EH (cell line): ENCODE measurements around the gene GALNT18.
"Not testable (repeated sequence)": the region's sequence is repeated elsewhere in the genome, so short reads cannot be mapped to it uniquely, and the experiment has no call there.

Experiments
- DNase-seq: peaks from one replicate; pipeline ENCODE4 v3.0.0-alpha.2; 2015; ENCODE audit warnings: low read depth

GALNT18 gene

GRCh38 chr11:11384829-11385228 lies 237.0 kb downstream of the GALNT18 start:
- no peak for DNase-seq

- DNase-seq = no peak
Observed at GRCh38 chr11:11383995-11384394, 237.8 kb downstream of the GALNT18 start.

GRCh38 chr11:11382858-11383532 lies 238.8 kb downstream of the GALNT18 start:
- DNase-seq = no peak

GRCh38 chr11:11381471-11382105 lies 240.2 kb downstream of the GALNT18 start:
- DNase-seq = no peak

GRCh38 chr11:11380883-11381282 lies 240.9 kb downstream of the GALNT18 start:
- DNase-seq = no peak

- no peak for DNase-seq
Observed at GRCh38 chr11:11380340-11380739, 241.5 kb downstream of the GALNT18 start.

- DNase-seq = no peak
Observed at GRCh38 chr11:11379661-11380060, 242.1 kb downstream of the GALNT18 start.

- DNase-seq = no peak
Observed at GRCh38 chr11:11378184-11378940, 243.4 kb downstream of the GALNT18 start.

GRCh38 chr11:11374358-11375148 lies 247.3 kb downstream of the GALNT18 start:
- no peak for DNase-seq

GRCh38 chr11:11373934-11374333 lies 247.9 kb downstream of the GALNT18 start:
- no peak for DNase-seq

GRCh38 chr11:11372461-11372860 lies 249.3 kb downstream of the GALNT18 start:
- no peak for DNase-seq

GRCh38 chr11:11370962-11371303 lies 250.9 kb downstream of the GALNT18 start:
- DNase-seq = no peak

- no peak for DNase-seq
Observed at GRCh38 chr11:11370255-11370961, 251.4 kb downstream of the GALNT18 start.

GRCh38 chr11:11366793-11367192 lies 255.0 kb downstream of the GALNT18 start:
- DNase-seq = peak; percentile 20

- DNase-seq = no peak
Observed at GRCh38 chr11:11363674-11364073, 258.1 kb downstream of the GALNT18 start.

- no peak for DNase-seq
Observed at GRCh38 chr11:11359611-11360010, 262.2 kb downstream of the GALNT18 start.

GRCh38 chr11:11356842-11357241 lies 265.0 kb downstream of the GALNT18 start:
- no peak for DNase-seq

GRCh38 chr11:11352878-11353277 lies 268.9 kb downstream of the GALNT18 start, which contains the start of gene CSNK2A3:
Gene CSNK2A3, minus strand, starts transcription at chr11:11353250. Its CDS starts 131 bp downstream, at chr11:11353119.
- not testable (repeated sequence) for DNase-seq

GRCh38 chr11:11351851-11352250 lies 270.0 kb downstream of the GALNT18 start:
- DNase-seq = not testable (repeated sequence)

- DNase-seq = no peak
Observed at GRCh38 chr11:11351042-11351586, 270.7 kb downstream of the GALNT18 start.

- DNase-seq = peak; percentile 94
Observed at GRCh38 chr11:11349870-11350337, 271.9 kb downstream of the GALNT18 start.
